Activated CD4-positive, CD25-positive, alpha-beta regulatory T cell treated with anti-CD3 and anti-CD28 coated beads, Interleukin-2, amount 50 U/mL, for 24 hours (primary cell): ENCODE measurements around the gene PLXND1.
"Not testable (repeated sequence)": the region's sequence is repeated elsewhere in the genome, so short reads cannot be mapped to it uniquely, and the experiment has no call there.

Experiments used
- ATAC-seq, 2 donors: fragments of 150-1000 bp; cut with Tn5 transposase; one replicate each; pipeline ENCODE4 v1.10.0; 2021; ENCODE audit warnings: mild to moderate bottlenecking in 1 of 2, moderate library complexity in 1 of 2

PLXND1 gene

GRCh38 chr3:129560911-129561594, 45.4 kb downstream of the PLXND1 start:
- ATAC-seq: no peak

- no peak for ATAC-seq
These were observed 46.1 kb downstream of the PLXND1 start for GRCh38 chr3:129560269-129560787.

GRCh38 chr3:129559565-129560079, 46.9 kb downstream of the PLXND1 start:
- ATAC-seq: no peak

GRCh38 chr3:129558772-129559564, 47.5 kb downstream of the PLXND1 start:
- ATAC-seq: no peak

GRCh38 chr3:129558081-129558771, 48.2 kb downstream of the PLXND1 start:
- no peak for ATAC-seq

GRCh38 chr3:129557548-129557894, 49.0 kb downstream of the PLXND1 start:
- ATAC-seq: no peak

GRCh38 chr3:129556890-129557547, 49.5 kb downstream of the PLXND1 start:
- ATAC-seq: no peak

GRCh38 chr3:129556358-129556695, 50.1 kb downstream of the PLXND1 start:
- no peak for ATAC-seq

- no peak for ATAC-seq
These were observed 50.7 kb downstream of the PLXND1 start for GRCh38 chr3:129555616-129556357.

- ATAC-seq: no peak
These were observed 51.3 kb downstream of the PLXND1 start for GRCh38 chr3:129555153-129555550.

- ATAC-seq: no peak
These were observed 51.9 kb downstream of the PLXND1 start for GRCh38 chr3:129554356-129555152.

- ATAC-seq: no peak
These were observed 52.8 kb downstream of the PLXND1 start for GRCh38 chr3:129553719-129554118.

GRCh38 chr3:129553171-129553570, 53.3 kb downstream of the PLXND1 start:
- ATAC-seq: no peak

GRCh38 chr3:129552287-129553050, 54.0 kb downstream of the PLXND1 start:
- no peak for ATAC-seq

GRCh38 chr3:129549805-129550204, 56.7 kb downstream of the PLXND1 start:
- no peak for ATAC-seq

- ATAC-seq: no peak
These were observed 57.3 kb downstream of the PLXND1 start for GRCh38 chr3:129549006-129549800.

- no peak for ATAC-seq
These were observed 58.1 kb downstream of the PLXND1 start for GRCh38 chr3:129548104-129548965.

GRCh38 chr3:129547241-129547640, 59.2 kb downstream of the PLXND1 start:
- no peak for ATAC-seq

- not testable (repeated sequence) for ATAC-seq
These were observed 60.5 kb downstream of the PLXND1 start for GRCh38 chr3:129545951-129546350.
